HG03280 (cell line): ENCODE data around the gene SLC11A1.
A peak's percentile ranks its signal among the peaks of the same experiment; 100 is the strongest.

ENCODE experiments used
- ATAC-seq: cut with Tn5 transposase; IDR thresholded peaks from one replicate; pipeline ENCODE4 v1.9.1; 2021; ENCODE audit warnings: mild to moderate bottlenecking, moderate library complexity; ENCODE audit not compliant: unreplicated experiment

Gene SLC11A1

GRCh38 chr2:218366621-218367414 lies 15.3 kb upstream of the SLC11A1 start:
- ATAC-seq = no peak

DNA sequence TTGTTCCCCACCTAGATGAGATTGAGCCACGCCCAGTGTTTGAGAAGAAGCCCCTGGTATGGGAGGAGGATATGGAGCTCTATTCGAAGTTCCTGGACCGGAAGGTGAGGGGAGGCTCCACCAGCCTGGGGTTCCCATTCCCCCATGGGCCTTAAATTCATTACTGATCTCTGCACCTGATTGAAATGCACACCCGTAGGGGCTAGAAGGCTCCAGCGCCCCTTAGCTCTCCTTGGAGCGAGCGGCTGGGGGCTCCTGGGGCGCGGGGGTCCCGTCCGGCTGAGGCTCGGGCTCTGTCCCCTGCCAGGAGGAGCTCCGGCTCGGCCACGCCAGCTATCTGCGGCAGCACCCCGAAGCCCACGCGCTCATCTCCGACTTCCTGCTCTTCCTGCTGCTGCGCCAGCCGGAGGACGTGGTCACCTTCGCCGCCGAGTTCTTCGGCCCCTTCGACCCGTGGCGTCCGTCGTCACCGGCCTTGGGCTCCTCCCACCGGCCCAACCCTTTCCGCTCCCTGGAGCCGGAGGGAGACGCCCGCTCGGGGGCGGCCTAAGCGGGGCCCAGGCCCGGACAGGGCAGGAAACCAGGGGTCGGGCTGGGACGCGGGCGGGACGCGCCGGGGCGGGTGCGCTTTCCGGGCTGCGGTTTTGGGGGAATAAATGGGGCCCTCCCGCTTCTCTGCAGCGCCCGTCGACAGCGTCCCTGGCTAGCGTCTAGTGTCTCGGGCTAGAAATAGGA lies 14.5 kb upstream of the SLC11A1 start:
- ATAC-seq = peak; percentile 95

DNA sequence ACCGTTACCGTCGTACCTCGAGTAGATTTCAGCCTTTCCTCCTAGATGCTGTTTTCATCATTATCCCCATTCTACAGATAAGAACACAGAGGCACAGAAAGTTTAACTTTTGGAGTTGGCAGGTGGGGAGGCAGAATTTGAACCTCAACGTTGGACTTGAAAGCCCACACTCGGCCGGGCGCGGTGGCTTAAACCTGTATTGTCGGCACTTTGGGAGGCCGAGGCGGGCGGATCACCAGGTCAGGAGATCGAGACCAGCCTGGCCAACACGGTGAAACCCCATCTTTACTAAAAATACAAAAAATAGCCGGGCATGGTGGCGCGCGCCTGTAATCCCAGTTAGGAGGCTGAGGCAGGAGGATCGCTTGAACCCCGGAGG lies 13.9 kb upstream of the SLC11A1 start:
- ATAC-seq = no peak

GRCh38 chr2:218368621-218369153 lies 13.4 kb upstream of the SLC11A1 start:
- no peak for ATAC-seq

DNA sequence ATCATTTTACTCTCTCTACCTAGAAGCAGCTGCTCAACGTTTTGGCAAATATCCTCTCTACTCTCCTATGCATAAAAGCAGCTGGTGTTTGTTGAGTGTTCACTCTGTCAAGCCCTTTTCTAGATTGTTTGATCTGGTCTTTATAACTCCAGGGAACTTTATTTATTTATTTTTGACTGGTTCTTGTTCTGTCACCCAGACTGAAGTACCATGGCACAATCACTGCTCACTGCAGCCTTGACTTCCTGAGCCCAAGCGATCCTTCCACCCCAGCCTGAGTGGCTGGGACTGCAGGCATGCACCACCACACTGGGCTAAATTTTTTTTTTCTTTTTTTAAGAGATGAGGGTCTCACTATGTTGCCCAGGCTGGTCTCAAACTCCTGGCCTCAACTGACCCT lies 12.7 kb upstream of the SLC11A1 start:
- ATAC-seq = no peak

DNA sequence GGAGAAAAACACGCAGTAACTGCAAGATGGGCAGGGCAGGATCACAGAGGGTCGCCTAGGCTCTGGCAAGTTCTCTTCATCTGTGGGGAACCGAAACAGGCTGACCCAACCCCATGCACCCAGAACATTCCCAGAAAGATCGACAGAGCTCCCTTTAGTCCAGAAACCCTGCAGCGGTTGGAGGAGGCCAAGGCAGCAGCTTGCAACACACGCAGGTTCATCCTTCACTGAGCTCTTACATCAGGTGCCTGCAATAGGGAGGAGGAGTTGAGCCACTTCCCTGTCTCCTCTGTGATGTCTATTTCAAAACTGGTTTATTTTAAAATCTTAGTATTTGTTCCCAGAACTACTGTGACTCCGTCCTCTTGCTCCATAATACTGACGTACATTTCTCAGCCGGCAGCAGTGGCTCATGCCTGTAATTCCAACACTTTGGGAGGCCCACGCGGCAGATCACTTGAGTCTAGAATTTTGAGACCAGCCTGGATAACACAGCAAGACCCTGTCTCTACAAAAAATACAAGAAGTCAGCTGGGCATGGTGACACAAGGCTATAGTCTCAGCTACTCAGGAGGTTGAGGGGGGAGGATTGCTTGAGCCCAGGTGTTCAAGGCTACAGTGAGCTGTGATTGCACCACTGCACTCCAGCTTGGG lies 11.5 kb upstream of the SLC11A1 start:
- no peak for ATAC-seq

GRCh38 chr2:218371983-218372350 lies 10.1 kb upstream of the SLC11A1 start:
- no peak for ATAC-seq

- no peak for ATAC-seq
Observed at GRCh38 chr2:218374795-218375194, 7.3 kb upstream of the SLC11A1 start.

- ATAC-seq = no peak
Observed at GRCh38 chr2:218375212-218375611, 6.9 kb upstream of the SLC11A1 start.

- no peak for ATAC-seq
Observed at GRCh38 chr2:218378053-218378452, 4.0 kb upstream of the SLC11A1 start.

GRCh38 chr2:218382785-218383184 lies 712 bp downstream of the SLC11A1 start:
- ATAC-seq = no peak

DNA sequence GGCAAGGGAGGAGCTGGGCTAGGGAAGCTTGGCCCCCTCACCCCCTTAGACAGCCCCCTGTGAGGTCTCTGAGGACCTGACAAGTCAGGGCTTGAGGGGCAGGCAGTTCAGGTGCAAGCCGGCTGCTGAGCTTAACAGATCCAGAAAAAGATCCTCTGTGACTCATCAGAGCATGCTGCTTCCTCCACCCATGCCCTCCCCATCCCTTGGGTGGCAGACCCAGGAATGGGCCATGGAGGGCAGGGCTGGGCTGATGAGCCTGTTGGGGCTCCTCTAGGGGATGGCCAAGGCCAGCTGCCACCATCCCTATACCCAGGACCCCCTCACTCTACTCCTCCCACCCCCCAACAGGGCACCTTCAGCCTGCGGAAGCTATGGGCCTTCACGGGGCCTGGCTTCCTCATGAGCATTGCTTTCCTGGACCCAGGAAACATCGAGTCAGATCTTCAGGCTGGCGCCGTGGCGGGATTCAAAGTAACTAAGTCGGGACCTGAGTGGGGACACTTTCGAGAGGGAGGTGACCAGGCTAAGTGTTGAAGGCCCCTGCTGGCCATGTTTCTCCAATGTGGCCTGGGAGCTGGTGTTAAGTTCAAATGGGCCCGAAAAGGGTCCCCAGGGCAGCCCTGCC lies 1.9 kb downstream of the SLC11A1 start:
- ATAC-seq = no peak

GRCh38 chr2:218384975-218385374 lies 2.9 kb downstream of the SLC11A1 start:
- no peak for ATAC-seq

GRCh38 chr2:218386505-218387368 lies 4.7 kb downstream of the SLC11A1 start:
- ATAC-seq = no peak

GRCh38 chr2:218387369-218388194 lies 5.5 kb downstream of the SLC11A1 start:
- no peak for ATAC-seq

DNA sequence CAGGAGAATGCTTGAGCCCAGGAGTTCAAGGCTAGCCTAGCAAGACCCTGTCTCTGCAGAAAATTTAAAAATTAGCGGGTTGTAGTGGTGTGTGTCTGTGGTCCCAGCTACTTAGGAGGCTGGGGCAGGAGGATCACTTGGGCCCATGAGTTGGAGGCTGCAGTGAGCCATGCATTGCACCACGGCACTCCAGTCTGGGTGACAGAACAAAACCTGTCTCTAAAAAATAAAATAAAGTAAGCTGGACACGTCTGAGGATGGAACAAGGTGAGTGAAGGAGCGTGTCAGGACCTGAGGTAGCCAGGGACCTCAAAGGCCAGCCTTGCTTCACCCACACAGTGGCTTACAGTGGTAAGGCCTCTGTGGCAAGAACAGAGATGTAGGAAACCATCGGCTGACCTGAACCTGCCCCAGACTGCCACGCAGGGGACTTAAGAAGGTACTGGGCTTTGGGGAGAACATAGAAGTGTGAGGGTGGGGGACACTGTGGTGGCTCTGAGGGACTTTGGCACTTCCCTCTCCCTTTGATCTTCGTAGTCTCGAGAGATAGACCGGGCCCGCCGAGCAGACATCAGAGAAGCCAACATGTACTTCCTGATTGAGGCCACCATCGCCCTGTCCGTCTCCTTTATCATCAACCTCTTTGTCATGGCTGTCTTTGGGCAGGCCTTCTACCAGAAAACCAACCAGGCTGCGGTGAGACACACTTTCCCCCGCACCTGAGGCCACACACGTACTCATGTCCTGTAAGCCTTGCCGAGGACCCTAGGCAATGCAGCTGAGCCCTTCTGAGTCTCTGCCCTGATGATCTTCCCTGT lies 7.5 kb downstream of the SLC11A1 start:
- ATAC-seq = no peak

- ATAC-seq = no peak
Observed at GRCh38 chr2:218391202-218391601, 9.1 kb downstream of the SLC11A1 start.

- no peak for ATAC-seq
Observed at GRCh38 chr2:218392459-218392858, 10.4 kb downstream of the SLC11A1 start.
